Measurements from ENCODE around the gene PEG3.

The PEG3 gene

GRCh38 chr19:56819166-56819565 lies 21.4 kb downstream of the PEG3 start:
- no peak overlapping the region for H3K27ac ChIP-seq (ENCODE audit: low read length)
- H3K9me3 ChIP-seq (ENCODE audit: insufficient read depth, low read length), result peaks cover 14% of the 10 kb centered on the region
- H3K9ac ChIP-seq (ENCODE audit: low read length), result no peak overlapping the region
- H3K4me1 ChIP-seq (ENCODE audit: low read length), result no peaks in the 10 kb centered on the region
- H4K20me1 ChIP-seq (ENCODE audit: insufficient read depth, low read length), result no peaks in the 10 kb centered on the region
- TF ChIP-seq, protein P1, sequence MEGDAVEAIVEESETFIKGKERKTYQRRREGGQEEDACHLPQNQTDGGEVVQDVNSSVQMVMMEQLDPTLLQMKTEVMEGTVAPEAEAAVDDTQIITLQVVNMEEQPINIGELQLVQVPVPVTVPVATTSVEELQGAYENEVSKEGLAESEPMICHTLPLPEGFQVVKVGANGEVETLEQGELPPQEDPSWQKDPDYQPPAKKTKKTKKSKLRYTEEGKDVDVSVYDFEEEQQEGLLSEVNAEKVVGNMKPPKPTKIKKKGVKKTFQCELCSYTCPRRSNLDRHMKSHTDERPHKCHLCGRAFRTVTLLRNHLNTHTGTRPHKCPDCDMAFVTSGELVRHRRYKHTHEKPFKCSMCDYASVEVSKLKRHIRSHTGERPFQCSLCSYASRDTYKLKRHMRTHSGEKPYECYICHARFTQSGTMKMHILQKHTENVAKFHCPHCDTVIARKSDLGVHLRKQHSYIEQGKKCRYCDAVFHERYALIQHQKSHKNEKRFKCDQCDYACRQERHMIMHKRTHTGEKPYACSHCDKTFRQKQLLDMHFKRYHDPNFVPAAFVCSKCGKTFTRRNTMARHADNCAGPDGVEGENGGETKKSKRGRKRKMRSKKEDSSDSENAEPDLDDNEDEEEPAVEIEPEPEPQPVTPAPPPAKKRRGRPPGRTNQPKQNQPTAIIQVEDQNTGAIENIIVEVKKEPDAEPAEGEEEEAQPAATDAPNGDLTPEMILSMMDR (IDR thresholded peaks at IDR 0.05; ENCODE audit: low read depth, low read length), result no peak
- TF ChIP-seq EZH2phosphoT487 (IDR thresholded peaks at IDR 0.05; ENCODE audit: low read depth), result no peak
- H2AFZ ChIP-seq (ENCODE audit: low read depth, low read length), result no peak overlapping the region
- no peaks in the 10 kb centered on the region for H3K27me3 ChIP-seq (ENCODE audit: low read depth, low read length)
- H3K79me2 ChIP-seq (ENCODE audit: low read length), result no peaks in the 10 kb centered on the region
- no peaks in the 10 kb centered on the region for H3K36me3 ChIP-seq (replicated peaks; ENCODE audit: low read depth, low read length)
- H3K4me2 ChIP-seq (ENCODE audit: low read length), result no peak overlapping the region
- H3K4me3 ChIP-seq (ENCODE audit: low read length), result no peak overlapping the region

- no peak for TF ChIP-seq EZH2phosphoT487 (IDR thresholded peaks at IDR 0.05; ENCODE audit: low read depth)
- TF ChIP-seq, protein P1 (IDR thresholded peaks at IDR 0.05; ENCODE audit: low read depth, low read length), result no peak
- no peak overlapping the region for H3K27ac ChIP-seq (ENCODE audit: low read length)
- peaks cover 14% of the 10 kb centered on the region; the same call in 1 of the 2 replicates for H3K9me3 ChIP-seq (ENCODE audit: insufficient read depth, low read length)
- H3K27me3 ChIP-seq (ENCODE audit: low read depth, low read length), result no peaks in the 10 kb centered on the region
- no peaks in the 10 kb centered on the region for H4K20me1 ChIP-seq (ENCODE audit: insufficient read depth, low read length)
- H3K36me3 ChIP-seq (replicated peaks; ENCODE audit: low read depth, low read length), result no peaks in the 10 kb centered on the region
- no peaks in the 10 kb centered on the region for H3K79me2 ChIP-seq (ENCODE audit: low read length)
- H2AFZ ChIP-seq (ENCODE audit: low read depth, low read length), result no peak overlapping the region
- H3K4me3 ChIP-seq (ENCODE audit: low read length), result no peak overlapping the region
- no peak overlapping the region for H3K9ac ChIP-seq (ENCODE audit: low read length)
- no peak overlapping the region for H3K4me2 ChIP-seq (ENCODE audit: low read length)
- H3K4me1 ChIP-seq (ENCODE audit: low read length), result no peaks in the 10 kb centered on the region
These were observed 25.9 kb downstream of the PEG3 start for GRCh38 chr19:56814656-56815055.

GRCh38 chr19:56813531-56813930 lies 27.0 kb downstream of the PEG3 start:
- no peaks in the 10 kb centered on the region for H3K4me1 ChIP-seq (ENCODE audit: low read length)
- H3K9me3 ChIP-seq (ENCODE audit: insufficient read depth, low read length), result 0 out of 2 replicates have a peak, but pooled peaks cover 10% of the 10 kb centered on the region
- no peak overlapping the region for H3K27ac ChIP-seq (ENCODE audit: low read length)
- no peaks in the 10 kb centered on the region for H3K79me2 ChIP-seq (ENCODE audit: low read length)
- no peaks in the 10 kb centered on the region for H3K27me3 ChIP-seq (ENCODE audit: low read depth, low read length)
- no peak overlapping the region for H3K9ac ChIP-seq (ENCODE audit: low read length)
- no peaks in the 10 kb centered on the region for H4K20me1 ChIP-seq (ENCODE audit: insufficient read depth, low read length)
- no peak overlapping the region for H3K4me2 ChIP-seq (ENCODE audit: low read length)
- no peak overlapping the region for H2AFZ ChIP-seq (ENCODE audit: low read depth, low read length)
- no peak for TF ChIP-seq EZH2phosphoT487 (IDR thresholded peaks at IDR 0.05; ENCODE audit: low read depth)
- TF ChIP-seq, protein P1 (IDR thresholded peaks at IDR 0.05; ENCODE audit: low read depth, low read length), result no peak
- H3K4me3 ChIP-seq (ENCODE audit: low read length), result no peak overlapping the region
- no peaks in the 10 kb centered on the region for H3K36me3 ChIP-seq (replicated peaks; ENCODE audit: low read depth, low read length)

- Histone ChIP-seq H3K4me3 (ENCODE audit: low read length) (no peak overlapping the region), H3K27me3 (ENCODE audit: low read depth, low read length) (no peaks in the 10 kb centered on the region), H3K9ac (ENCODE audit: low read length) (no peak overlapping the region), H3K27ac (ENCODE audit: low read length) (no peak overlapping the region), H3K4me1 (ENCODE audit: low read length) (no peaks in the 10 kb centered on the region), H3K4me2 (ENCODE audit: low read length) (no peak overlapping the region), H3K36me3 (replicated peaks; ENCODE audit: low read depth, low read length) (no peaks in the 10 kb centered on the region), H3K79me2 (ENCODE audit: low read length) (no peaks in the 10 kb centered on the region), H4K20me1 (ENCODE audit: insufficient read depth, low read length) (no peaks in the 10 kb centered on the region), H3K9me3 (ENCODE audit: insufficient read depth, low read length) (peaks cover 6% of the 10 kb centered on the region; the same call in 1 of the 2 replicates), H2AFZ (ENCODE audit: low read depth, low read length) (no peak overlapping the region)
- TF ChIP-seq, protein P1 (IDR thresholded peaks at IDR 0.05; ENCODE audit: low read depth, low read length), result no peak
- TF ChIP-seq EZH2phosphoT487 (IDR thresholded peaks at IDR 0.05; ENCODE audit: low read depth), result no peak
These were observed 29.0 kb downstream of the PEG3 start for GRCh38 chr19:56811480-56811879.
